IPS DF 6.9 (cell line): ENCODE measurements around the gene LIM2.
"Not testable (repeated sequence)": the region's sequence is repeated elsewhere in the genome, so short reads cannot be mapped to it uniquely, and the experiment has no call there.

Source experiments
- DNase-seq: peaks from one replicate; pipeline ENCODE4 v3.0.0-alpha.2; 2013; ENCODE audit warnings: low read depth, low spot score
- H3K27ac ChIP-seq: one replicate; pipeline ENCODE4 v1.5.1; 2013; ENCODE audit warnings: low read length, control low read depth
- H3K27me3 ChIP-seq: 2 replicates; pipeline ENCODE4 v1.6.1; 2013; ENCODE audit warnings: mild to moderate bottlenecking, low read length; ENCODE audit not compliant: control insufficient read depth, insufficient read depth
- H3K36me3 ChIP-seq: 2 replicates; pipeline ENCODE4 v1.6.1; 2013; ENCODE audit warnings: low read length; ENCODE audit not compliant: control insufficient read depth, insufficient read depth
- H3K4me1 ChIP-seq: 2 replicates; pipeline ENCODE4 v1.6.1; 2013; ENCODE audit warnings: low read length; ENCODE audit not compliant: control insufficient read depth, insufficient read depth
- H3K4me3 ChIP-seq: 2 replicates; pipeline ENCODE4 v1.5.1; 2013; ENCODE audit warnings: mild to moderate bottlenecking, low read length
- H3K9me3 ChIP-seq: 2 replicates; pipeline ENCODE4 v1.6.1; 2013; ENCODE audit warnings: low read length, inconsistent platforms; ENCODE audit not compliant: control insufficient read depth, insufficient read depth
- whole genome bisulfite sequencing: extraction: QIAGEN DNeasy Blood & Tissue Kit; methylation state at CpG from one replicate; pipeline ENCODE4 v1.1.7; 2013; ENCODE audit warnings: mixed read lengths, missing lambda C conversion rate; ENCODE audit not compliant: insufficient read length, insufficient coverage; 5-methylcytosine and 5-hydroxymethylcytosine counted together

LIM2 gene

GRCh38 chr19:51387924-51388389, at the start of gene LIM2:
LIM2 (minus strand) TSS chr19:51387974; CDS start chr19:51387443, 531 bp downstream.
- no peak for DNase-seq
- Histone ChIP-seq H3K36me3 (no peaks in the 10 kb centered on the region), H3K4me3 (no peak within 1 kb of the TSS), H3K27me3 (no peaks in the 10 kb centered on the region), H3K27ac (no peak within 1 kb of the TSS), H3K4me1 (no peaks in the 10 kb centered on the region; the same call in 1 of the 2 replicates), H3K9me3 (no peaks in the 10 kb centered on the region)
- no CpG with 5 or more reads among the region's 15 CpGs for WGBS

GRCh38 chr19:51434456-51434855, 46.7 kb upstream of the LIM2 start:
- no peak overlapping the region for H3K4me3 ChIP-seq
- no peaks in the 10 kb centered on the region for H3K9me3 ChIP-seq
- no peak overlapping the region for H3K27ac ChIP-seq
- H3K27me3 ChIP-seq: no peaks in the 10 kb centered on the region
- no peaks in the 10 kb centered on the region for H3K36me3 ChIP-seq
- H3K4me1 ChIP-seq: no peaks in the 10 kb centered on the region
- DNase-seq: no peak
- WGBS: no CpG with 5 or more reads among the region's 1 CpG

GRCh38 chr19:51433043-51433442, 45.3 kb upstream of the LIM2 start:
- Histone ChIP-seq H3K27ac (no peak overlapping the region), H3K36me3 (no peaks in the 10 kb centered on the region), H3K27me3 (no peaks in the 10 kb centered on the region), H3K4me3 (no peak overlapping the region), H3K9me3 (no peaks in the 10 kb centered on the region), H3K4me1 (no peaks in the 10 kb centered on the region)
- DNase-seq: no peak
- WGBS: no CpG with 5 or more reads among the region's 4 CpGs

- no peaks in the 10 kb centered on the region for H3K36me3 ChIP-seq
- H3K9me3 ChIP-seq: no peaks in the 10 kb centered on the region
- no peak for DNase-seq
- H3K27me3 ChIP-seq: no peaks in the 10 kb centered on the region
- no CpG with 5 or more reads among the region's 3 CpGs for whole genome bisulfite sequencing
- H3K4me3 ChIP-seq: no peak overlapping the region
- H3K4me1 ChIP-seq: no peaks in the 10 kb centered on the region
- H3K27ac ChIP-seq: no peak overlapping the region
These were observed 43.4 kb upstream of the LIM2 start for GRCh38 chr19:51431124-51431523.

- Histone ChIP-seq H3K36me3 (no peaks in the 10 kb centered on the region), H3K9me3 (no peaks in the 10 kb centered on the region), H3K27me3 (no peaks in the 10 kb centered on the region), H3K27ac (no peak overlapping the region), H3K4me3 (no peak overlapping the region), H3K4me1 (no peaks in the 10 kb centered on the region)
- no CpG with 5 or more reads among the region's 3 CpGs for WGBS
- no peak for DNase-seq
These were observed 42.4 kb upstream of the LIM2 start for GRCh38 chr19:51430221-51430620.

- WGBS: no CpG with 5 or more reads among the region's 3 CpGs
- DNase-seq: no peak
These were observed 39.4 kb upstream of the LIM2 start for GRCh38 chr19:51427201-51427600.

GRCh38 chr19:51422053-51422448, 34.3 kb upstream of the LIM2 start:
- H3K27ac ChIP-seq: no peak overlapping the region
- H3K9me3 ChIP-seq: no peaks in the 10 kb centered on the region
- H3K27me3 ChIP-seq: no peaks in the 10 kb centered on the region
- peaks cover 5% of the 10 kb centered on the region for H3K4me1 ChIP-seq
- H3K4me3 ChIP-seq: peak overlapping the region; percentile 22; the same call in 1 of the 2 replicates
- DNase-seq: peak; percentile 82
- 100% methylated on average over 2 of the region's 19 CpGs for WGBS
- H3K36me3 ChIP-seq: no peaks in the 10 kb centered on the region

More at GRCh38 chr19:51427201-51427600, 39.4 kb upstream of the LIM2 start:
- Histone ChIP-seq H3K36me3 (no peaks in the 10 kb centered on the region), H3K27ac (no peak overlapping the region), H3K4me3 (no peak overlapping the region), H3K27me3 (no peaks in the 10 kb centered on the region), H3K9me3 (no peaks in the 10 kb centered on the region), H3K4me1 (no peaks in the 10 kb centered on the region)

GRCh38 chr19:51421229-51422052, 33.7 kb upstream of the LIM2 start:
- peak overlapping the region; percentile 22; the same call in 1 of the 2 replicates for H3K4me3 ChIP-seq
- peaks cover 5% of the 10 kb centered on the region for H3K4me1 ChIP-seq
- H3K27me3 ChIP-seq: no peaks in the 10 kb centered on the region
- H3K9me3 ChIP-seq: no peaks in the 10 kb centered on the region
- H3K27ac ChIP-seq: no peak overlapping the region
- no CpG with 5 or more reads among the region's 39 CpGs for WGBS
- DNase-seq: no peak
- no peaks in the 10 kb centered on the region for H3K36me3 ChIP-seq

GRCh38 chr19:51420511-51420910, 32.7 kb upstream of the LIM2 start:
- WGBS: no CpG with 5 or more reads among the region's 11 CpGs
- DNase-seq, H3K36me3 ChIP-seq, H3K27me3 ChIP-seq, H3K27ac ChIP-seq, H3K9me3 ChIP-seq, H3K4me3 ChIP-seq, H3K4me1 ChIP-seq: not testable (repeated sequence)

GRCh38 chr19:51418707-51419106, 30.9 kb upstream of the LIM2 start:
- no peak for DNase-seq
- no peaks in the 10 kb centered on the region for H3K27me3 ChIP-seq
- WGBS: no CpG with 5 or more reads among the region's 2 CpGs
- H3K36me3 ChIP-seq: no peaks in the 10 kb centered on the region
- H3K27ac ChIP-seq: no peak overlapping the region
- no peaks in the 10 kb centered on the region for H3K9me3 ChIP-seq
- H3K4me3 ChIP-seq: no peak overlapping the region
- H3K4me1 ChIP-seq: peaks cover 5% of the 10 kb centered on the region

GRCh38 chr19:51417810-51418157, 30.0 kb upstream of the LIM2 start:
- Histone ChIP-seq H3K27me3 (no peaks in the 10 kb centered on the region), H3K4me1 (peaks cover 5% of the 10 kb centered on the region), H3K27ac (no peak overlapping the region), H3K36me3 (no peaks in the 10 kb centered on the region), H3K9me3 (no peaks in the 10 kb centered on the region), H3K4me3 (no peak overlapping the region)
- no CpG with 5 or more reads among the region's 3 CpGs for WGBS
- DNase-seq: no peak
